ENCODE measurements around the gene FSIP1. TPM values are rescaled to one million over a fixed set of nuclear protein-coding genes. Genes with fewer than 3 reads are reported as not detected.

Gene FSIP1
- total and polyA plus RNA-seq, 5 donors from 2014 or later = 0.08 to 1.1 (median 0.20) TPM

DNA sequence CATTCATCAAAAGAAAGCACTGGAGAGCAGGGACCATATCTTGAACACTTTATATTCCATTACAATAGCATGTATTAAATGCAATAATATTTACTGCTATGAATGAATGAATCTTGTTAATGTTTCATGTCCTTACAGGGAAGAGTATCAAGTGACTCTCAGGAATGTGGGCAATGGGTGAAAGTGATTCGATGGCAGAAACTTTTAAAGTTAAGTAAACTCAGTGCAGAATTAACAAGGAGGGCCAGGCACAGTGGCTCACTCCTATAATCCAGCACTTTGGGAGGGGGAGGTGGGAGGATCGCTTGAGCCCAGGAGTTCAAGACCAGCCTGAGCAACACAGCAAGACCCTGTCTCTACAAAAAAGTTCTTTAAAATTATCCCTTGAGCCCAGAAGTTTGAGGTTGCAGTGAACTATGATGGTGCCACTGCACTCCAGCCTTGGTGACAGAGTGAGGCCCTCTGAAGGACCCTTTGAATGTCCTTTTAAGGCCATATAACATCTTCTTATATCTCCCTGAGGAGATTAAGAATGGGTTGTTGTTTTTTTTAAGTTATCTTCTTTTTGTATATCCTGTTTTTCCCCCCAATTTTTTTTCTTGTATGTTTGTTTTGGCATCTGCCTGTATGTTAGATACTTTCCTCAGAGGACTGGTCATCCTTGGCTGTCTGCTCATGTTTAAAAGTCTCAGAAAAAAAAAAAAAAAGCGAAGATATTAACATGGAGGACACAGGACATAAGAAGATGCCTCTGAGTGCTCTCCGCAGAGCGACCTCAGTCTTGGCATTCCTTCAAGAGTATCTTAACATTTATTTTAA, 9.6 kb upstream of the FSIP1 start:
- H3K4me1 Mint-ChIP-seq = peaks cover 2 to 7% (median 4%) of the 10 kb centered on the region in 4 donors
- peaks cover 10% of the 10 kb centered on the region for H3K27me3 Mint-ChIP-seq
- H3K36me3 Mint-ChIP-seq = no peaks in the 10 kb centered on the region
- H3K27ac Mint-ChIP-seq = no peak overlapping the region
- ATAC-seq (ENCODE audit: low read depth in 2 of 2) (no peak), DNase-seq (no peak)
- no peaks in the 10 kb centered on the region for H3K4me1 ChIP-seq (ENCODE audit: control insufficient read depth, insufficient read depth, low read length, poor library complexity, severe bottlenecking)
- H3K9me3 Mint-ChIP-seq = no peaks in the 10 kb centered on the region
- no peaks in the 10 kb centered on the region for H3K36me3 ChIP-seq (ENCODE audit: control insufficient read depth, insufficient read depth, low read length)
- no peak overlapping the region for H3K4me3 ChIP-seq (ENCODE audit: low read depth, low read length)
- H3K27ac ChIP-seq (ENCODE audit: insufficient read depth, low read length, poor library complexity, severe bottlenecking) = no peak overlapping the region
- no peaks in the 10 kb centered on the region for H3K9me3 ChIP-seq (ENCODE audit: control insufficient read depth in 2 of 2, low read length in 2 of 2)
- no peak overlapping the region for H3K4me3 Mint-ChIP-seq
- H3K27me3 ChIP-seq (ENCODE audit: control insufficient read depth, insufficient read depth, low read length) = peaks cover 11% of the 10 kb centered on the region

DNA sequence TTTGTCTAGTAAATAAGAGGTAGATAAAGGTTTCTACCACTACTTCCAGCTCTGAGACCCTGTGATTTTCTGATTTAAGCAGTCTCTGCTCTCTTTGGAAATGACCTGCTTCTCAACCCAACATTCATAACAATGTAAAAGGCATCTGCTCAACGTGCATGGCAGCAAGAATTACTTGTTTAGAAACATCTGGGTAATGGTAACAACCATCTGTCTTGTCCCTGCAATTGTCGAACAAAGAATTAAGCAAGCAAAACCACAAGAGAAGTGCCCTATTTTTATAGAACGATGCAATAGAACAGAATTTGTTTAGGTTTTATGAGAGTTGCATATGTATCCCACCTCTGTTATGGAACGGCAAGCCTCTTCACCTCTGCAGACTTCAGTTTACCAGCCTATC, 7.1 kb upstream of the FSIP1 start:
- no peaks in the 10 kb centered on the region for H3K36me3 ChIP-seq (ENCODE audit: control insufficient read depth, insufficient read depth, low read length)
- no peak overlapping the region for H3K27ac ChIP-seq (ENCODE audit: insufficient read depth, low read length, poor library complexity, severe bottlenecking)
- H3K9me3 ChIP-seq (ENCODE audit: control insufficient read depth in 2 of 2, low read length in 2 of 2) = no peaks in the 10 kb centered on the region
- Mint-ChIP-seq H3K27me3 (peaks cover 7% of the 10 kb centered on the region), H3K4me3 (no peak overlapping the region), H3K9me3 (no peaks in the 10 kb centered on the region), H3K36me3 (no peaks in the 10 kb centered on the region), H3K27ac (peak overlapping the region in 1 of 3 donors; percentile 32), H3K4me1 (peaks cover 13 to 25% (median 18%) of the 10 kb centered on the region in 4 donors)
- ATAC-seq (ENCODE audit: low read depth in 2 of 2) = no peak
- no peak for DNase-seq
- no peak overlapping the region for H3K4me3 ChIP-seq (ENCODE audit: low read depth, low read length)
- no peaks in the 10 kb centered on the region for H3K27me3 ChIP-seq (ENCODE audit: control insufficient read depth, insufficient read depth, low read length)
- peaks cover 1% of the 10 kb centered on the region for H3K4me1 ChIP-seq (ENCODE audit: control insufficient read depth, insufficient read depth, low read length, poor library complexity, severe bottlenecking)

DNA sequence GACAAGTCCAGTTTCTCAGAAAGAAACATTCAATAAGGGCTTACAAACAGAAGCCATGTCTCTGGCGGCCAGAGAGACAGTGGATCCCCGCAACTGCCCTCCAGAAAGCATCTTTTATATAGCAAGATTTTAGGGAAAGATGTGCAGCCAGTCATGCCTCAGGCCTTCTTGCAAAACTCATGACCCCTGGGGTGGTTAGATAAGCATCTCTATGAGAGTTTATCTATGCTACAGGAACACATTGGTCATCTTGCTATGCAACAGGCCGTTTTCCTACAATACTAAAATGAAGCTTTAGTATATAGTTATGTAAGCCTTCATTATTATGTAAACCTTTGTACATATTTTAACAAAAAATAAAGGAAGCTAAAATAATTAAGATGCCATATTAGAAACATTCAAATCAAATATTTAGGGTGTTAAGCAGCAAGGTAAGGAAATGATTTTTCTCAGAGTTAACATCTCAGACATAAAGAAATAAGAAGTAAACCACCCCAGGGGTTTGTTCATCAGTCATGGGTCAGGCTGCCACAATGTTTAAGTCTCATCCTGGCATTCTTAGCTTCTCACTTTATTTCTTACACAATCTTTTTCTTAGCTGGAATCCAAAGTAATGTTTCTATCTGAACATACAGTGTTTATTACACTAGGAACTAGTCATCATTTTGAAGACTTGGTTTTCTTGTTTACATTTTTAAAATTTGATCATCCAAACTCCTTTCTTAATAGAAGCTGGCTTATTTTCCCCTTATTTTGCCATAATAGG, 6.3 kb upstream of the FSIP1 start:
- no peaks in the 10 kb centered on the region for H3K36me3 Mint-ChIP-seq
- H3K9me3 Mint-ChIP-seq = no peaks in the 10 kb centered on the region
- peaks cover 15 to 32% (median 22%) of the 10 kb centered on the region in 4 donors for H3K4me1 Mint-ChIP-seq
- H3K27ac ChIP-seq (ENCODE audit: insufficient read depth, low read length, poor library complexity, severe bottlenecking) = no peak overlapping the region
- DNase-seq (no peak), ATAC-seq (ENCODE audit: low read depth in 2 of 2) (no peak)
- peak overlapping the region in 1 of 3 donors; percentile 32 for H3K27ac Mint-ChIP-seq
- no peaks in the 10 kb centered on the region for H3K27me3 ChIP-seq (ENCODE audit: control insufficient read depth, insufficient read depth, low read length)
- no peak overlapping the region for H3K4me3 ChIP-seq (ENCODE audit: low read depth, low read length)
- no peaks in the 10 kb centered on the region for H3K36me3 ChIP-seq (ENCODE audit: control insufficient read depth, insufficient read depth, low read length)
- peaks cover 9% of the 10 kb centered on the region for H3K4me1 ChIP-seq (ENCODE audit: control insufficient read depth, insufficient read depth, low read length, poor library complexity, severe bottlenecking)
- peaks cover 5% of the 10 kb centered on the region for H3K27me3 Mint-ChIP-seq
- no peak overlapping the region for H3K4me3 Mint-ChIP-seq
- no peaks in the 10 kb centered on the region for H3K9me3 ChIP-seq (ENCODE audit: control insufficient read depth in 2 of 2, low read length in 2 of 2)

DNA sequence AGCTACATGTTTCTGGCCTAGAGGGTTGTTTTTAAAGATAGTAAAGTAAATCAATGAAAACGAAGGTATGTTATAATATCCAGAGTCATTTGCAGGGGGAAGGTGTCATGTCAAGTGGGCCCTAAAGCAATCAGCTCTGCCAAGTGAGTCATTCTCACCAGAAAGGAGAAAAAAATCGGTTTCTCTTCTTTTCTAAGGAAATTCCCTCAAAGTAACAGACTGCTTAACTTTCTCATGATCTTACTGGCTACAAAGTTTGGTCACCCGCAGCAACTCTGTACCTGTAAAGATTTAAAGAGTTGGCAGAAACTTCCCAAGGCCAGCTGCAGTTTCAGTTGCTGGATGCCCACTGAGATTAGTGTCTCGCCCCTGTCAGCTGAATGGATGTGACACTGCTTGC, 5.5 kb upstream of the FSIP1 start:
- DNase-seq = no peak
- Mint-ChIP-seq H3K36me3 (no peaks in the 10 kb centered on the region), H3K27ac (peak overlapping the region in 1 of 3 donors; percentile 43), H3K4me1 (peaks cover 22 to 41% (median 30%) of the 10 kb centered on the region in 4 donors), H3K4me3 (peak overlapping the region in 1 of 4 donors; percentile 10), H3K9me3 (no peaks in the 10 kb centered on the region), H3K27me3 (peaks cover 2% of the 10 kb centered on the region)
- H3K27ac ChIP-seq (ENCODE audit: insufficient read depth, low read length, poor library complexity, severe bottlenecking) = no peak overlapping the region
- no peak for ATAC-seq (ENCODE audit: low read depth in 2 of 2)
- no peaks in the 10 kb centered on the region for H3K36me3 ChIP-seq (ENCODE audit: control insufficient read depth, insufficient read depth, low read length)
- H3K9me3 ChIP-seq (ENCODE audit: control insufficient read depth in 2 of 2, low read length in 2 of 2) = no peaks in the 10 kb centered on the region
- no peaks in the 10 kb centered on the region for H3K27me3 ChIP-seq (ENCODE audit: control insufficient read depth, insufficient read depth, low read length)
- peak overlapping the region; percentile 51 for H3K4me3 ChIP-seq (ENCODE audit: low read depth, low read length)
- H3K4me1 ChIP-seq (ENCODE audit: control insufficient read depth, insufficient read depth, low read length, poor library complexity, severe bottlenecking) = peaks cover 18% of the 10 kb centered on the region

DNA sequence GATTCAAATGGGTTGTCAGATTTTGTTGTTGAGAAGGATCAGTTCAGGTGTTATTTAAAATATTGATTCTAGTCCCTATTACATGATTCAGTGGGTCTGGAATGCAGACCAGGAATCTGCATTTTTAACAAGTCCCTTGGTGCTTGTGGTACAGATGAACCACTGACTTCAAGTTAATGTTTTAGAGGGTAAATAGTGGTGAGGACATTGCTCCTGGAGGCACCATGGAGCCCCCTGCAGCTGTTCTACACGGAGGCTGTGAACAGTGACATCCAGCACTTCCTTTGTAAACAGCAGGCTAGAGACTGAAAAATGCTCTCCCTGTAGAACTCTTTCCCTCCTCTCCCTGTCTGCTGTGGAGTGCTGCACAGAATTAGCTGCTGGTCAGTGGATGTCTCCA, 4.8 kb upstream of the FSIP1 start:
- ATAC-seq (ENCODE audit: low read depth in 2 of 2) (no peak), DNase-seq (no peak)
- H3K27me3 Mint-ChIP-seq = peaks cover 8% of the 10 kb centered on the region
- H3K27me3 ChIP-seq (ENCODE audit: control insufficient read depth, insufficient read depth, low read length) = no peaks in the 10 kb centered on the region
- H3K4me1 Mint-ChIP-seq = peaks cover 20 to 45% (median 33%) of the 10 kb centered on the region in 4 donors
- no peaks in the 10 kb centered on the region for H3K9me3 ChIP-seq (ENCODE audit: control insufficient read depth in 2 of 2, low read length in 2 of 2)
- no peaks in the 10 kb centered on the region for H3K9me3 Mint-ChIP-seq
- peak overlapping the region; percentile 51 for H3K4me3 ChIP-seq (ENCODE audit: low read depth, low read length)
- H3K4me1 ChIP-seq (ENCODE audit: control insufficient read depth, insufficient read depth, low read length, poor library complexity, severe bottlenecking) = peaks cover 18% of the 10 kb centered on the region
- no peak overlapping the region for H3K27ac ChIP-seq (ENCODE audit: insufficient read depth, low read length, poor library complexity, severe bottlenecking)
- no peaks in the 10 kb centered on the region for H3K36me3 ChIP-seq (ENCODE audit: control insufficient read depth, insufficient read depth, low read length)
- peak overlapping the region in 2 of 4 donors; percentile 7 to 10 for H3K4me3 Mint-ChIP-seq
- H3K27ac Mint-ChIP-seq = peak overlapping the region in 1 of 3 donors; percentile 43
- H3K36me3 Mint-ChIP-seq = no peaks in the 10 kb centered on the region

DNA sequence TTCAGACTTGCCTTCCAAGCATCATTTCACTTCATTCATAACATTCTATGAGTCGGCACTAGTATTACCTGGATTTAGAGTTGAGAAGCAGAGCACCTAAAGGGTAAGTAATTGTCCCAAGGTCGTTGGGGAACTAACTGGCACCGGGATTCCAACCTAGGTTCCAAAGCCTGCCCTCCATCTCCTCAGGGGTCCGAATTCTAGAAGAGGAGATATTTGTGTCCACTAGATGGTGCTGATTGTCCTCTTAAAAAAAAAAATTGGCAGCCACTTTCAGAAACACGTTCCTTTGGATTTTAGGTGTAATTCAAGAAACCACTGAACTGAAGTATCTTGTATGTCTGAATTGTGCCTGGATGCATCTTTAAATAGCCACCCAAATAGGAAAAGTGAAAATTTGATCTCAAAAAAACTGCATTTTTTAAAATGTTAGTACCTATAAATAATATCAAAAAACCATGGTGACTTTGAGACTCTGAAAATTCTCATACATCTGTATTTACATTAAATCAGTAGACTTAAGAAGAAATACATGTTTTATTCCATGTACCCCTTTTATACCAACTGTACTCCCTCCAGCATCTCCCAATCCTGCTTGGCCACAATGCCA, 3.9 kb upstream of the FSIP1 start:
- Mint-ChIP-seq H3K4me1 (peaks cover 21 to 54% (median 37%) of the 10 kb centered on the region in 4 donors), H3K27ac (peak overlapping the region in 2 of 3 donors; percentile 15 to 67), H3K9me3 (no peaks in the 10 kb centered on the region), H3K27me3 (peaks cover 8% of the 10 kb centered on the region), H3K36me3 (no peaks in the 10 kb centered on the region), H3K4me3 (peak overlapping the region in 2 of 4 donors; percentile 40 to 67)
- H3K4me3 ChIP-seq (ENCODE audit: low read depth, low read length) = no peak overlapping the region
- H3K27me3 ChIP-seq (ENCODE audit: control insufficient read depth, insufficient read depth, low read length) = no peaks in the 10 kb centered on the region
- no peak overlapping the region for H3K27ac ChIP-seq (ENCODE audit: insufficient read depth, low read length, poor library complexity, severe bottlenecking)
- ATAC-seq (ENCODE audit: low read depth in 2 of 2) (no peak), DNase-seq (peak in 2 of 3 donors; percentile 50 to 66)
- H3K9me3 ChIP-seq (ENCODE audit: control insufficient read depth in 2 of 2, low read length in 2 of 2) = no peaks in the 10 kb centered on the region
- H3K4me1 ChIP-seq (ENCODE audit: control insufficient read depth, insufficient read depth, low read length, poor library complexity, severe bottlenecking) = peaks cover 22% of the 10 kb centered on the region
- H3K36me3 ChIP-seq (ENCODE audit: control insufficient read depth, insufficient read depth, low read length) = no peaks in the 10 kb centered on the region

DNA sequence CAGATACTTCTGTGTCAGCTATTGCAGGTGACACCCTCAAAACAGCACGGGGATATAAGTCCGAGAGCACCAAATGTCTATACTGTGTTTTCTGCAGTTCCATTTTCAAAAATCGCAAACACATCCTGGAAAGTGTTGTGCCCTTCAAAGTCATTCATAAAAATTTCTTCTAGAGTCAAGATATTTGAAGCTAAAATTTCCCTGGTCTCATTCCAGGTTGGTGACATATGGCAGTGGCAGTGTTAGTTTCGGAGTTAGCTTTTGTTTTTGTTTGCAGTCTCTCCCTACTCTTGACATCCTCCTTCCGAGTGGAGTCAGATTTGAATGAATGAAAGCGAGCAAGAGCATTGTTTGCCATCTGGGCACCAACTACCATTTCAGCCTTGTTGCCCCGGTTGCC, 3.2 kb upstream of the FSIP1 start:
- Mint-ChIP-seq H3K27ac (peak overlapping the region in 1 of 3 donors; percentile 49), H3K4me3 (peak overlapping the region in 3 of 4 donors; percentile 21 to 67 (median 31)), H3K36me3 (no peaks in the 10 kb centered on the region), H3K9me3 (peaks cover 0 to 1% (median 0%) of the 10 kb centered on the region in 7 donors), H3K27me3 (peaks cover 8% of the 10 kb centered on the region), H3K4me1 (peaks cover 26 to 60% (median 40%) of the 10 kb centered on the region in 4 donors)
- Histone ChIP-seq H3K27me3 (ENCODE audit: control insufficient read depth, insufficient read depth, low read length) (no peaks in the 10 kb centered on the region), H3K36me3 (ENCODE audit: control insufficient read depth, insufficient read depth, low read length) (no peaks in the 10 kb centered on the region), H3K4me3 (ENCODE audit: low read depth, low read length) (no peak overlapping the region), H3K27ac (ENCODE audit: insufficient read depth, low read length, poor library complexity, severe bottlenecking) (no peak overlapping the region), H3K9me3 (ENCODE audit: control insufficient read depth in 2 of 2, low read length in 2 of 2) (no peaks in the 10 kb centered on the region), H3K4me1 (ENCODE audit: control insufficient read depth, insufficient read depth, low read length, poor library complexity, severe bottlenecking) (peaks cover 22% of the 10 kb centered on the region)
- DNase-seq (no peak), ATAC-seq (ENCODE audit: low read depth in 2 of 2) (no peak)
